ENCODE measurements around the gene RAB3C.

The RAB3C gene

DNA sequence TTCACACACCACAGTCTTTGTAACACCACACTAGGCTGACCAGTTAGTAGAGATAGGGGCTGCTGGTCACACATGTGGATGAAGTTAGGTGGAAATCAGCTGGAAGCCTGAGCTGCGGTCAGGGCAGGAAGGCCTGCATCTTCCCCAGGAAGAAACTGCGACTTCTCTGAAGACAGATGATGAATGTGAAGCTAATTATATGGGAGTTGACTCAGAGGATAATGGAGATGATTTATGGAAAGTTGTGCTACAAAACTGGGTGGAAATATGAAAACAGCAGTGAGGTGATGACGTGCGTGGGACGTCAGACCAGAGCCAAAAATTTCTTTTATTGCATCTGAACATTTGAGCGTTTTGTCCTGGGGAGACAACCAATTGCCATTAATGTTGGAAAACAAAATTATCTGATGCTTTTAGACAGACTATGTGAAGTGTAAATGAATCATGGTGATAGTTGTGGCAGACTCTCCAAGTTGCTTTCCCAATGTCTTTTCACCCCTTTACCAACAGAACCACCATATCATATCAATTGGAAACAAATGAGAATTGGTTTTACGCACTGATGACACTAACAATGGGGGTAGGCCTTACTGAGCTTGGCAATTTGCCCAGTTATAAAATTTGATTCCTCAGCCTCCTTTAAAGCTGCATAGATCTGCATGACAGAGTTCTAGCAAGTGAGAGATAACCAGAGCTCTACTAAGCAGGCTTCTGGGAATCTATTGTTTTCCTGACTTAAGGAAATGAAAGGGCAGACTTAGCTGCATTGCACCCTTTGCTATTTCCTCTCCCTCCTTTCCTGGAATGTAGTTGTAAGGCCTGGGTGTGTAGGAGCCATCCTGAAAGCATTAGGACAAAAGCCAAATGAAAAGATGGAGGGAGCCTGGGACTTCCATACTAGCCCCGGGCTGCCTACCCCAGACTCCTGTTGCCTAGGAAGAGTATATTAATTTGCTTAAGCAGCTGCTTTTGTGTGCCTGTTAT is 84.0 kb downstream of the RAB3C start:
- TF ChIP-seq, protein P1, sequence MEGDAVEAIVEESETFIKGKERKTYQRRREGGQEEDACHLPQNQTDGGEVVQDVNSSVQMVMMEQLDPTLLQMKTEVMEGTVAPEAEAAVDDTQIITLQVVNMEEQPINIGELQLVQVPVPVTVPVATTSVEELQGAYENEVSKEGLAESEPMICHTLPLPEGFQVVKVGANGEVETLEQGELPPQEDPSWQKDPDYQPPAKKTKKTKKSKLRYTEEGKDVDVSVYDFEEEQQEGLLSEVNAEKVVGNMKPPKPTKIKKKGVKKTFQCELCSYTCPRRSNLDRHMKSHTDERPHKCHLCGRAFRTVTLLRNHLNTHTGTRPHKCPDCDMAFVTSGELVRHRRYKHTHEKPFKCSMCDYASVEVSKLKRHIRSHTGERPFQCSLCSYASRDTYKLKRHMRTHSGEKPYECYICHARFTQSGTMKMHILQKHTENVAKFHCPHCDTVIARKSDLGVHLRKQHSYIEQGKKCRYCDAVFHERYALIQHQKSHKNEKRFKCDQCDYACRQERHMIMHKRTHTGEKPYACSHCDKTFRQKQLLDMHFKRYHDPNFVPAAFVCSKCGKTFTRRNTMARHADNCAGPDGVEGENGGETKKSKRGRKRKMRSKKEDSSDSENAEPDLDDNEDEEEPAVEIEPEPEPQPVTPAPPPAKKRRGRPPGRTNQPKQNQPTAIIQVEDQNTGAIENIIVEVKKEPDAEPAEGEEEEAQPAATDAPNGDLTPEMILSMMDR (IDR thresholded peaks at IDR 0.05; ENCODE audit: insufficient read depth, low read depth, low read length, missing control alignments): no peak
- no peak for DNase-seq (ENCODE audit: low read depth)

GRCh38 chr5:58670582-58670981 is 87.7 kb downstream of the RAB3C start:
- DNase-seq (ENCODE audit: low read depth): no peak
- TF ChIP-seq, protein P1 (IDR thresholded peaks at IDR 0.05; ENCODE audit: insufficient read depth, low read depth, low read length, missing control alignments): no peak
- no peak overlapping the region for H3K4me3 ChIP-seq (ENCODE audit: low read depth, low read length)

More for the DNA sequence above, 84.0 kb downstream of the RAB3C start:
- no peak overlapping the region for H3K4me3 ChIP-seq (ENCODE audit: low read depth, low read length)

- no peak for DNase-seq (ENCODE audit: low read depth)
- H3K4me3 ChIP-seq (ENCODE audit: low read depth, low read length): no peak overlapping the region
Observed at GRCh38 chr5:58671155-58671554, 88.3 kb downstream of the RAB3C start.

DNA sequence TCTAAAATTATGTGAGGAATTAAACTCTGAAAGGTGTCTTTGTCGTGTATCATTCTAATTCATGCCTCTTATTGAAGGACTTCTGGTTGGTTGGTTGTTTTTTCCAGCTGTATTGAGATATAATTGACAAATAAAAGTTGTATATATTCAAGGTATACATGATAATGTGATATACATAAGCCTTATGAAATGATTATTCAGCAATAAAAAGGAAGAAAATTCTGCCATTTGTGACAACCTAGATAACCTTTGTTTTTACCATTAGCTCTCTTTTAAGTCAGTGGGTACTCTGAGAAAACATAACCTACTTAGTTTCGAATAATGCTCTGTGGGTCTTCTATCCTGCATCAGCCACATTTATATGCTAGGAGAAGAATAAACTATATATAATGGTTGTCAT is 89.6 kb downstream of the RAB3C start:
- H3K4me3 ChIP-seq (ENCODE audit: low read depth, low read length): no peak overlapping the region
- TF ChIP-seq, protein P1 (IDR thresholded peaks at IDR 0.05; ENCODE audit: insufficient read depth, low read depth, low read length, missing control alignments): no peak
- no peak for DNase-seq (ENCODE audit: low read depth)

More at GRCh38 chr5:58671155-58671554, 88.3 kb downstream of the RAB3C start:
- TF ChIP-seq, protein P1 (IDR thresholded peaks at IDR 0.05; ENCODE audit: insufficient read depth, low read depth, low read length, missing control alignments): no peak

GRCh38 chr5:58674070-58674469 is 91.2 kb downstream of the RAB3C start:
- no peak overlapping the region for H3K4me3 ChIP-seq (ENCODE audit: low read depth, low read length)
- TF ChIP-seq, protein P1 (IDR thresholded peaks at IDR 0.05; ENCODE audit: insufficient read depth, low read depth, low read length, missing control alignments): no peak
- DNase-seq (ENCODE audit: low read depth): no peak

DNA sequence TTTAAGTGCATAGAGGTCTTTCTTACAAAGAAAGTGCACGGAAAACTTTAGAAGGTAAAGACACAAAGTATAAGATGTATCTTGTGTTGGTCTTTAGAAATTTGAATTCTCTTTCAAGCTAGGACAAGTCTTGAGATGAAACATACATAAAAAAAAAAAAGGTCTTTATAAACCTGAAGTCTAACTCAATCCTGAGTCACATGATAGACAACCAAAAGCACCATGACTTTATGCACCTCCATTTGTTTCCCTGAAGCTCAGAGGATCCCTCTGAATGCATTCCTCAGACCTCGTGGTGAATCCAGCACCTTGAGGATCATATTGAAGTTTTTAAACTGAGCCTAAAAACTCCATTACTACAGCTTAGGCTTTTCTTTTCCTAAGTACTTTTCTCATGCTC is 91.8 kb downstream of the RAB3C start:
- no peak overlapping the region for H3K4me3 ChIP-seq (ENCODE audit: low read depth, low read length)
- TF ChIP-seq, protein P1 (IDR thresholded peaks at IDR 0.05; ENCODE audit: insufficient read depth, low read depth, low read length, missing control alignments): no peak
- no peak for DNase-seq (ENCODE audit: low read depth)
